Neural crest cell (in vitro differentiated cells): ENCODE results near the gene RMDN3. TPM values are rescaled to one million over a fixed set of nuclear protein-coding genes. Genes with fewer than 3 reads are reported as not detected.

ENCODE experiments used
- DNase-seq: peaks from one replicate; pipeline ENCODE4 v3.0.0; 2021; ENCODE audit warnings: low read depth, mixed read lengths, low spot score
- H3K27ac Mint-ChIP-seq: one replicate; pipeline ENCODE4 v1.8.0; 2021; ENCODE audit warnings: mild to moderate bottlenecking, mixed read lengths; ENCODE audit not compliant: unreplicated experiment
- H3K27me3 Mint-ChIP-seq: 2 replicates; pipeline ENCODE4 v1.8.0; 2021; ENCODE audit warnings: low read depth, mild to moderate bottlenecking, mixed read lengths
- H3K36me3 Mint-ChIP-seq: 2 replicates; pipeline ENCODE4 v1.8.0; 2021; ENCODE audit warnings: low read depth, mild to moderate bottlenecking, mixed read lengths
- H3K4me1 Mint-ChIP-seq: 2 replicates; pipeline ENCODE4 v1.8.0; 2021; ENCODE audit warnings: mixed read lengths
- H3K4me3 Mint-ChIP-seq: one replicate; pipeline ENCODE4 v1.8.0; 2021; ENCODE audit warnings: mild to moderate bottlenecking, mixed read lengths
- H3K9me3 Mint-ChIP-seq: 2 replicates; pipeline ENCODE4 v1.8.0; 2021; ENCODE audit warnings: mixed read lengths
- CTCF ChIP-seq: fragments of 200-600 bp; sonication (generic); conservative IDR thresholded peaks from 2 replicates; pipeline ENCODE4 v1.5.0; 2021; ENCODE audit warnings: antibody characterized with exemption, mild to moderate bottlenecking
- total RNA-seq: library from RNA; stranded (reverse); gene quantifications from 2 replicates; pipeline ENCODE4 v1.2.1, GENCODE V29; 2021

The RMDN3 gene
- total RNA-seq, 1 donor from 2014 or later = 32.2 TPM

- no peak for TF ChIP-seq CTCF
- H3K27me3 Mint-ChIP-seq = no peaks in the 10 kb centered on the region
- no peak overlapping the region for H3K27ac Mint-ChIP-seq
- H3K9me3 Mint-ChIP-seq = no peaks in the 10 kb centered on the region
- no peak overlapping the region for H3K4me3 Mint-ChIP-seq
- no peaks in the 10 kb centered on the region for H3K36me3 Mint-ChIP-seq
- H3K4me1 Mint-ChIP-seq = no peaks in the 10 kb centered on the region
- no peak for DNase-seq
These were observed 18.4 kb upstream of the RMDN3 start for GRCh38 chr15:40773496-40773895.

GRCh38 chr15:40772014-40772413 lies 17.0 kb upstream of the RMDN3 start:
- H3K4me1 Mint-ChIP-seq = no peaks in the 10 kb centered on the region
- no peak overlapping the region for H3K27ac Mint-ChIP-seq
- no peak overlapping the region for H3K4me3 Mint-ChIP-seq
- DNase-seq = no peak
- H3K36me3 Mint-ChIP-seq = no peaks in the 10 kb centered on the region
- no peaks in the 10 kb centered on the region for H3K27me3 Mint-ChIP-seq
- TF ChIP-seq CTCF = no peak
- H3K9me3 Mint-ChIP-seq = no peaks in the 10 kb centered on the region

GRCh38 chr15:40771242-40771641 lies 16.2 kb upstream of the RMDN3 start:
- Mint-ChIP-seq H3K9me3 (no peaks in the 10 kb centered on the region), H3K27ac (no peak overlapping the region), H3K27me3 (peaks cover 1% of the 10 kb centered on the region), H3K36me3 (no peaks in the 10 kb centered on the region), H3K4me3 (no peak overlapping the region), H3K4me1 (no peaks in the 10 kb centered on the region)
- no peak for DNase-seq
- TF ChIP-seq CTCF = no peak

- Mint-ChIP-seq H3K4me3 (no peak overlapping the region), H3K36me3 (no peaks in the 10 kb centered on the region)
These were observed 15.2 kb upstream of the RMDN3 start for GRCh38 chr15:40770147-40770721.

GRCh38 chr15:40769274-40770146 lies 14.5 kb upstream of the RMDN3 start, which contains the start of gene C15orf62:
Gene C15orf62 (plus strand): TSS chr15:40769980. CDS start chr15:40770496, 516 bp downstream.
- Mint-ChIP-seq H3K9me3 (no peaks in the 10 kb centered on the region), H3K4me1 (peaks cover 9% of the 10 kb centered on the region), H3K27ac (peak within 1 kb of the TSS; percentile 83), H3K4me3 (no peak within 1 kb of the TSS), H3K36me3 (no peaks in the 10 kb centered on the region), H3K27me3 (peaks cover 17% of the 10 kb centered on the region)
- no peak for TF ChIP-seq CTCF
- DNase-seq = no peak

More at GRCh38 chr15:40770147-40770721, 15.2 kb upstream of the RMDN3 start:
- Mint-ChIP-seq H3K27ac (no peak overlapping the region), H3K27me3 (peaks cover 10% of the 10 kb centered on the region), H3K4me1 (peaks cover 4% of the 10 kb centered on the region), H3K9me3 (no peaks in the 10 kb centered on the region)
- no peak for DNase-seq
- no peak for TF ChIP-seq CTCF
